GM12878 (cell line): ENCODE data around the gene LPAR5. TPM values are rescaled to one million over a fixed set of nuclear protein-coding genes. Genes with fewer than 3 reads are reported as not detected.

ENCODE experiments used
- CBFB ChIP-seq: IDR thresholded peaks from 2 replicates; pipeline ENCODE4 v1.6.1; 2016; ENCODE audit warnings: antibody characterized with exemption, low read depth
- CREM ChIP-seq: IDR thresholded peaks from 2 replicates; pipeline ENCODE4 v1.6.1; 2014; ENCODE audit warnings: antibody characterized with exemption, low read depth
- EZH2 ChIP-seq: IDR thresholded peaks from 2 replicates; pipeline ENCODE4 v1.6.1; 2012; ENCODE audit warnings: low read depth, mild to moderate bottlenecking, control low read depth, inconsistent platforms, low read length, borderline replicate concordance; ENCODE audit not compliant: control insufficient read depth
- FOXK2 ChIP-seq: fragments of 450-650 bp; IDR thresholded peaks from 2 replicates; pipeline ENCODE4 v1.6.1; 2017; ENCODE audit warnings: mild to moderate bottlenecking, moderate library complexity
- HSF1 ChIP-seq: fragments of 150-350 bp; IDR thresholded peaks from 2 replicates; pipeline ENCODE4 v1.6.1; 2014; ENCODE audit warnings: mild to moderate bottlenecking, low read depth, low read length
- IRF4 ChIP-seq: IDR thresholded peaks from 2 replicates; pipeline ENCODE4 v1.6.1; 2011; ENCODE audit warnings: low read depth, low read length
- IRF5 ChIP-seq: fragments of 450-650 bp; IDR thresholded peaks from 2 replicates; pipeline ENCODE4 v1.6.1; 2017; ENCODE audit warnings: borderline replicate concordance
- POLR2A ChIP-seq: IDR thresholded peaks from 2 replicates; pipeline ENCODE4 v1.6.1; 2011; ENCODE audit warnings: low read depth, mild to moderate bottlenecking, low read length
- POLR2AphosphoS2 ChIP-seq: IDR thresholded peaks from 2 replicates; pipeline ENCODE4 v1.6.1; 2011; ENCODE audit warnings: low read depth, mild to moderate bottlenecking, low read length, improper control_type of control experiment, moderate library complexity
- RBBP5 ChIP-seq: fragments of 200-600 bp; sonication (generic); conservative IDR thresholded peaks from 2 replicates; pipeline ENCODE4 v1.6.1; 2016
- RELB ChIP-seq: fragments of 450-650 bp; IDR thresholded peaks from 2 replicates; pipeline ENCODE4 v1.6.1; 2017; ENCODE audit warnings: low read depth, mild to moderate bottlenecking, moderate library complexity
- SIX5 ChIP-seq: IDR thresholded peaks from 2 replicates; pipeline ENCODE4 v1.6.1; 2011; ENCODE audit warnings: mild to moderate bottlenecking, low read depth, low read length, moderate library complexity; ENCODE audit not compliant: severe bottlenecking
- SRF ChIP-seq, 2 experiments: IDR thresholded peaks; 2 replicates each; pipeline ENCODE4 v1.6.1; 2011; ENCODE audit warnings: low read depth in 2 of 2, low read length in 2 of 2, mild to moderate bottlenecking in 1 of 2, moderate library complexity in 1 of 2
- polyA plus RNA-seq, 11 experiments: library from polyadenylated mRNA; depleted of rRNA in 4 of 11; unstranded in 6 of 11; stranded (reverse) in 5 of 11; fragments of >200 nt; fragmentation: Nextera tagmentation in 4 of 11; fragmentation: Illumina TruSeq in 1 of 11; extraction: Ambion mirVana in 4 of 11; extraction: Trizol in 1 of 11; gene quantifications; 1 replicate in 1 of 11; 2 replicates in 10 of 11; pipeline versions ENCODE4 v1.2.1 to v1.2.3, GENCODE V29; 2011 to 2016; ENCODE audit warnings: inconsistent platforms in 2 of 11, missing spikeins in 2 of 11, low read depth in 1 of 11
- total RNA-seq, 4 experiments: library from RNA; depleted of rRNA in 3 of 4; stranded (reverse); fragments of >200 nt in 3 of 4; fragmentation: Illumina TruSeq in 1 of 4; extraction: Trizol in 1 of 4; gene quantifications; 2 replicates each; pipeline versions ENCODE4 v1.2.1 to v1.2.3, GENCODE V29; 2013 to 2021
- TF ChIP-seq, protein P1 (sequence below): IDR thresholded peaks from 2 replicates; pipeline ENCODE4 v1.6.1; 2011; ENCODE audit warnings: low read depth, mild to moderate bottlenecking, low read length, moderate library complexity, borderline replicate concordance; ENCODE audit errors: extremely low read depth
- TF ChIP-seq, protein P2 (sequence below): IDR thresholded peaks from 2 replicates; pipeline ENCODE4 v1.6.1; 2012; ENCODE audit warnings: mild to moderate bottlenecking, low read depth, low read length
- TF ChIP-seq, protein P3 (sequence below): fragments of 450-650 bp; formaldehyde crosslinking; IDR thresholded peaks from 2 replicates; pipeline ENCODE4 v1.5.0; 2022; ENCODE audit warnings: mild to moderate bottlenecking, missing genetic modification characterization

LPAR5 gene
- total and polyA plus RNA-seq, 10 of the 15 experiments (the other 5 are each of a cell fraction or from before 2014, with no cell fraction given): 1.3 to 7.9 (median 5.3) TPM

DNA sequence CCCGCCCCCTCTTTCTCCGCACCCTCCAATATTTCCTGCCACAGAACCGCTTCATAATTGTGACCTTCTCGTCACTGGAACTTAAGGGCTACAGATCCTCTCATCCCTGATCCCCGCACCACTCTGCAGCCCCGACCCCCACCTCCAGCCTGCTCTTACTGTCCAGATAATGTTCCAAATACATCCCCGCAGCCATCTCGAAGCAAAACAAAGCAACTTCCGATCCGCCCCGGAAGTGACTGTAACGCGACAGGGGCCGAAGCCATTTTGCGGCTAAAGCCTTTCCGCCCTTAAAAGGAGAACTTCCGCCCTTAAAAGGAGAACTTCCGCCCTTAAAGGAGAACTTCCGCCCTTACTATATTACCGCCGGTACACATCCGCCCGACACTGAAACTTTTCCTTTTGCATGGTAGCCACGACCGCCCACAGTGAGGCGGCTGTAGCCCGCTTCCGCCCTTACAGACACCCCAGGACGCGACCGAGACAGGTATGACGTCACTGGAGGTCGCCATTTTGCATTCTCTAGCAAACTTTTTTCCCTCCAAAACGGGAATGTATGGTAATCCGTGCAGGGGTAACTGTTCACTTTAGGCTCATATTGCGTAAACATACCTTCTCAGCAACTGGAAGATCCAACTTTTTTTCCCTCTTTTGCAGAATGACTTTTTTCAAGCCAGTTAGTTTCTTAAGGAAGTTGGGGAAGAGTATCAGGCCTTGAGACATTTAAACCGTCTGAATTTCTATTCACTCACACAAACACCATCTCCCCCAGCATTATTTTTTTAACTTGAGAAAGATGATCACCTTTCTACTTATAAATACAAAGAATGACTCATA is 27.4 kb upstream of the LPAR5 start, which contains the start of gene ING4 (continued):
- 0 out of 2 replicates have a peak, but pooled peaks have one; percentile 37 for TF ChIP-seq HSF1
- TF ChIP-seq POLR2AphosphoS2: no peak; the same call in 1 of the 2 replicates
- peak; percentile 58; the same call in 1 of the 2 replicates for TF ChIP-seq IRF4
- no peak for TF ChIP-seq EZH2
- TF ChIP-seq CBFB: peak; percentile 72; the same call in 1 of the 2 replicates
- TF ChIP-seq POLR2A: peak; percentile 68
- TF ChIP-seq, protein P1, sequence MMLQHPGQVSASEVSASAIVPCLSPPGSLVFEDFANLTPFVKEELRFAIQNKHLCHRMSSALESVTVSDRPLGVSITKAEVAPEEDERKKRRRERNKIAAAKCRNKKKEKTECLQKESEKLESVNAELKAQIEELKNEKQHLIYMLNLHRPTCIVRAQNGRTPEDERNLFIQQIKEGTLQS: 0 out of 2 replicates have a peak, but pooled peaks have one; percentile 41
- TF ChIP-seq, protein P2, sequence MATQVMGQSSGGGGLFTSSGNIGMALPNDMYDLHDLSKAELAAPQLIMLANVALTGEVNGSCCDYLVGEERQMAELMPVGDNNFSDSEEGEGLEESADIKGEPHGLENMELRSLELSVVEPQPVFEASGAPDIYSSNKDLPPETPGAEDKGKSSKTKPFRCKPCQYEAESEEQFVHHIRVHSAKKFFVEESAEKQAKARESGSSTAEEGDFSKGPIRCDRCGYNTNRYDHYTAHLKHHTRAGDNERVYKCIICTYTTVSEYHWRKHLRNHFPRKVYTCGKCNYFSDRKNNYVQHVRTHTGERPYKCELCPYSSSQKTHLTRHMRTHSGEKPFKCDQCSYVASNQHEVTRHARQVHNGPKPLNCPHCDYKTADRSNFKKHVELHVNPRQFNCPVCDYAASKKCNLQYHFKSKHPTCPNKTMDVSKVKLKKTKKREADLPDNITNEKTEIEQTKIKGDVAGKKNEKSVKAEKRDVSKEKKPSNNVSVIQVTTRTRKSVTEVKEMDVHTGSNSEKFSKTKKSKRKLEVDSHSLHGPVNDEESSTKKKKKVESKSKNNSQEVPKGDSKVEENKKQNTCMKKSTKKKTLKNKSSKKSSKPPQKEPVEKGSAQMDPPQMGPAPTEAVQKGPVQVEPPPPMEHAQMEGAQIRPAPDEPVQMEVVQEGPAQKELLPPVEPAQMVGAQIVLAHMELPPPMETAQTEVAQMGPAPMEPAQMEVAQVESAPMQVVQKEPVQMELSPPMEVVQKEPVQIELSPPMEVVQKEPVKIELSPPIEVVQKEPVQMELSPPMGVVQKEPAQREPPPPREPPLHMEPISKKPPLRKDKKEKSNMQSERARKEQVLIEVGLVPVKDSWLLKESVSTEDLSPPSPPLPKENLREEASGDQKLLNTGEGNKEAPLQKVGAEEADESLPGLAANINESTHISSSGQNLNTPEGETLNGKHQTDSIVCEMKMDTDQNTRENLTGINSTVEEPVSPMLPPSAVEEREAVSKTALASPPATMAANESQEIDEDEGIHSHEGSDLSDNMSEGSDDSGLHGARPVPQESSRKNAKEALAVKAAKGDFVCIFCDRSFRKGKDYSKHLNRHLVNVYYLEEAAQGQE: no peak
- peak; percentile 91 for TF ChIP-seq SIX5
- TF ChIP-seq, protein P3, sequence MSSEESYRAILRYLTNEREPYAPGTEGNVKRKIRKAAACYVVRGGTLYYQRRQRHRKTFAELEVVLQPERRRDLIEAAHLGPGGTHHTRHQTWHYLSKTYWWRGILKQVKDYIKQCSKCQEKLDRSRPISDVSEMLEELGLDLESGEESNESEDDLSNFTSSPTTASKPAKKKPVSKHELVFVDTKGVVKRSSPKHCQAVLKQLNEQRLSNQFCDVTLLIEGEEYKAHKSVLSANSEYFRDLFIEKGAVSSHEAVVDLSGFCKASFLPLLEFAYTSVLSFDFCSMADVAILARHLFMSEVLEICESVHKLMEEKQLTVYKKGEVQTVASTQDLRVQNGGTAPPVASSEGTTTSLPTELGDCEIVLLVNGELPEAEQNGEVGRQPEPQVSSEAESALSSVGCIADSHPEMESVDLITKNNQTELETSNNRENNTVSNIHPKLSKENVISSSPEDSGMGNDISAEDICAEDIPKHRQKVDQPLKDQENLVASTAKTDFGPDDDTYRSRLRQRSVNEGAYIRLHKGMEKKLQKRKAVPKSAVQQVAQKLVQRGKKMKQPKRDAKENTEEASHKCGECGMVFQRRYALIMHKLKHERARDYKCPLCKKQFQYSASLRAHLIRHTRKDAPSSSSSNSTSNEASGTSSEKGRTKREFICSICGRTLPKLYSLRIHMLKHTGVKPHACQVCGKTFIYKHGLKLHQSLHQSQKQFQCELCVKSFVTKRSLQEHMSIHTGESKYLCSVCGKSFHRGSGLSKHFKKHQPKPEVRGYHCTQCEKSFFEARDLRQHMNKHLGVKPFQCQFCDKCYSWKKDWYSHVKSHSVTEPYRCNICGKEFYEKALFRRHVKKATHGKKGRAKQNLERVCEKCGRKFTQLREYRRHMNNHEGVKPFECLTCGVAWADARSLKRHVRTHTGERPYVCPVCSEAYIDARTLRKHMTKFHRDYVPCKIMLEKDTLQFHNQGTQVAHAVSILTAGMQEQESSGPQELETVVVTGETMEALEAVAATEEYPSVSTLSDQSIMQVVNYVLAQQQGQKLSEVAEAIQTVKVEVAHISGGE (CRISPR knock-in tag): peak; percentile 53; the same call in 1 of the 2 replicates
- TF ChIP-seq CREM: peak; percentile 100
- TF ChIP-seq RELB: peak; percentile 99
- TF ChIP-seq FOXK2: peak; percentile 91
- peak; percentile 94 to 98 for TF ChIP-seq SRF (IDR thresholded peaks at IDR 0.05; ENCODE audit: low read depth in 2 of 2, low read length in 2 of 2)
- no peak for TF ChIP-seq IRF5
- TF ChIP-seq RBBP5: no peak
